ENCODE results near the gene F10.

- TF ChIP-seq POLR2A (IDR thresholded peaks at IDR 0.05), result no peak
- TF ChIP-seq CTCF (IDR thresholded peaks at IDR 0.05), result no peak
These were observed 17.0 kb downstream of the F10 start for GRCh38 chr13:113139577-113139976.
